ENCODE measurements around the gene EPHA7. TPM values are rescaled to one million over a fixed set of nuclear protein-coding genes. Genes with fewer than 3 reads are reported as not detected.

Gene EPHA7
- polyA plus RNA-seq, 6 donors from 2014 or later, result not detected

GRCh38 chr6:93376026-93376540, 43.3 kb downstream of the EPHA7 start:
- no peaks in the 10 kb centered on the region for H3K4me1 Mint-ChIP-seq
- DNase-seq, result no peak
- no peaks in the 10 kb centered on the region for H3K27me3 Mint-ChIP-seq
- H3K9me3 Mint-ChIP-seq, result peaks cover 0 to 4% (median 0%) of the 10 kb centered on the region in 7 donors
- H3K4me3 Mint-ChIP-seq, result no peak overlapping the region
- no peak for ATAC-seq (ENCODE audit: low read depth in 2 of 2)
- H3K27ac Mint-ChIP-seq, result no peak overlapping the region
- no peaks in the 10 kb centered on the region for H3K36me3 Mint-ChIP-seq

GRCh38 chr6:93373445-93373844, 45.9 kb downstream of the EPHA7 start:
- no peak overlapping the region for H3K27ac Mint-ChIP-seq
- ATAC-seq (ENCODE audit: low read depth in 2 of 2) (no peak), DNase-seq (no peak)
- peaks cover 0 to 4% (median 0%) of the 10 kb centered on the region in 7 donors for H3K9me3 Mint-ChIP-seq
- H3K27me3 Mint-ChIP-seq, result no peaks in the 10 kb centered on the region
- H3K4me3 Mint-ChIP-seq, result no peak overlapping the region
- no peaks in the 10 kb centered on the region for H3K36me3 Mint-ChIP-seq
- no peaks in the 10 kb centered on the region for H3K4me1 Mint-ChIP-seq

- no peaks in the 10 kb centered on the region for H3K4me1 Mint-ChIP-seq
- H3K27ac Mint-ChIP-seq, result no peak overlapping the region
Measured at GRCh38 chr6:93371756-93372155, 47.6 kb downstream of the EPHA7 start.

GRCh38 chr6:93369586-93370134, 49.7 kb downstream of the EPHA7 start:
- Mint-ChIP-seq H3K27ac (no peak overlapping the region), H3K36me3 (no peaks in the 10 kb centered on the region), H3K9me3 (no peaks in the 10 kb centered on the region), H3K4me1 (no peaks in the 10 kb centered on the region), H3K27me3 (no peaks in the 10 kb centered on the region), H3K4me3 (no peak overlapping the region)
- ATAC-seq (ENCODE audit: low read depth in 2 of 2) (no peak), DNase-seq (no peak)

More at GRCh38 chr6:93371756-93372155, 47.6 kb downstream of the EPHA7 start:
- no peak for ATAC-seq (ENCODE audit: low read depth in 2 of 2)
- Mint-ChIP-seq H3K36me3 (no peaks in the 10 kb centered on the region), H3K27me3 (no peaks in the 10 kb centered on the region), H3K9me3 (no peaks in the 10 kb centered on the region), H3K4me3 (no peak overlapping the region)
- no peak for DNase-seq

- no peak for DNase-seq
- no peaks in the 10 kb centered on the region for H3K4me1 Mint-ChIP-seq
- no peak for ATAC-seq (ENCODE audit: low read depth in 2 of 2)
- H3K9me3 Mint-ChIP-seq, result peaks cover 0 to 2% (median 0%) of the 10 kb centered on the region in 7 donors
- H3K27me3 Mint-ChIP-seq, result peaks cover 0 to 4% (median 0%) of the 10 kb centered on the region in 3 donors
- no peak overlapping the region for H3K27ac Mint-ChIP-seq
- H3K4me3 Mint-ChIP-seq, result no peak overlapping the region
- no peaks in the 10 kb centered on the region for H3K36me3 Mint-ChIP-seq
Measured at GRCh38 chr6:93366506-93366905, 52.9 kb downstream of the EPHA7 start.

- Mint-ChIP-seq H3K36me3 (no peaks in the 10 kb centered on the region), H3K4me1 (no peaks in the 10 kb centered on the region), H3K27me3 (peaks cover 0 to 4% (median 0%) of the 10 kb centered on the region in 3 donors), H3K27ac (no peak overlapping the region), H3K4me3 (no peak overlapping the region), H3K9me3 (peaks cover 0 to 2% (median 0%) of the 10 kb centered on the region in 7 donors)
- DNase-seq, result no peak
- no peak for ATAC-seq (ENCODE audit: low read depth in 2 of 2)
Measured at GRCh38 chr6:93365445-93365844, 53.9 kb downstream of the EPHA7 start.

GRCh38 chr6:93358435-93358834, 60.9 kb downstream of the EPHA7 start:
- Mint-ChIP-seq H3K27ac (no peak overlapping the region), H3K4me3 (no peak overlapping the region), H3K36me3 (no peaks in the 10 kb centered on the region), H3K9me3 (peaks cover 0 to 5% (median 0%) of the 10 kb centered on the region in 7 donors), H3K4me1 (no peaks in the 10 kb centered on the region), H3K27me3 (peaks cover 0 to 4% (median 0%) of the 10 kb centered on the region in 3 donors)
- DNase-seq, result no peak
- ATAC-seq (ENCODE audit: low read depth in 2 of 2), result no peak

- Mint-ChIP-seq H3K27me3 (no peaks in the 10 kb centered on the region), H3K36me3 (no peaks in the 10 kb centered on the region), H3K4me3 (no peak overlapping the region), H3K9me3 (peaks cover 0 to 5% (median 2%) of the 10 kb centered on the region in 7 donors), H3K4me1 (no peaks in the 10 kb centered on the region), H3K27ac (peak overlapping the region in 1 of 6 donors; percentile 73)
- DNase-seq, result no peak
- ATAC-seq (ENCODE audit: low read depth in 2 of 2), result no peak
Measured at GRCh38 chr6:93352604-93353003, 66.8 kb downstream of the EPHA7 start.

- H3K4me3 Mint-ChIP-seq, result no peak overlapping the region
- no peaks in the 10 kb centered on the region for H3K4me1 Mint-ChIP-seq
- DNase-seq (no peak), ATAC-seq (ENCODE audit: low read depth in 2 of 2) (no peak)
- H3K27me3 Mint-ChIP-seq, result no peaks in the 10 kb centered on the region
- no peak overlapping the region for H3K27ac Mint-ChIP-seq
- no peaks in the 10 kb centered on the region for H3K36me3 Mint-ChIP-seq
- peaks cover 0 to 5% (median under 1%) of the 10 kb centered on the region in 7 donors for H3K9me3 Mint-ChIP-seq
Measured at GRCh38 chr6:93351222-93351621, 68.1 kb downstream of the EPHA7 start.

GRCh38 chr6:93350774-93351173, 68.6 kb downstream of the EPHA7 start:
- ATAC-seq (ENCODE audit: low read depth in 2 of 2), result no peak
- Mint-ChIP-seq H3K36me3 (no peaks in the 10 kb centered on the region), H3K4me3 (no peak overlapping the region), H3K9me3 (peaks cover 0 to 5% (median 0%) of the 10 kb centered on the region in 7 donors), H3K27me3 (no peaks in the 10 kb centered on the region), H3K27ac (no peak overlapping the region), H3K4me1 (no peaks in the 10 kb centered on the region)
- no peak for DNase-seq

- ATAC-seq (ENCODE audit: low read depth in 2 of 2), result no peak
- Mint-ChIP-seq H3K4me1 (no peaks in the 10 kb centered on the region), H3K36me3 (no peaks in the 10 kb centered on the region), H3K4me3 (no peak overlapping the region), H3K27me3 (no peaks in the 10 kb centered on the region), H3K9me3 (no peaks in the 10 kb centered on the region), H3K27ac (no peak overlapping the region)
- no peak for DNase-seq
Measured at GRCh38 chr6:93344333-93344835, 75.0 kb downstream of the EPHA7 start.

- H3K36me3 Mint-ChIP-seq, result no peaks in the 10 kb centered on the region
Measured at GRCh38 chr6:93343476-93343875, 75.9 kb downstream of the EPHA7 start.

GRCh38 chr6:93341900-93342613, 77.3 kb downstream of the EPHA7 start:
- no peaks in the 10 kb centered on the region for H3K36me3 Mint-ChIP-seq
- no peak overlapping the region for H3K4me3 Mint-ChIP-seq
- no peak for DNase-seq
- H3K9me3 Mint-ChIP-seq, result peaks cover 0 to 4% (median 0%) of the 10 kb centered on the region in 7 donors
- H3K27me3 Mint-ChIP-seq, result no peaks in the 10 kb centered on the region
- H3K27ac Mint-ChIP-seq, result no peak overlapping the region
- H3K4me1 Mint-ChIP-seq, result no peaks in the 10 kb centered on the region
- ATAC-seq (ENCODE audit: low read depth in 2 of 2), result no peak

More at GRCh38 chr6:93343476-93343875, 75.9 kb downstream of the EPHA7 start:
- Mint-ChIP-seq H3K4me1 (no peaks in the 10 kb centered on the region), H3K9me3 (no peaks in the 10 kb centered on the region), H3K27ac (no peak overlapping the region), H3K27me3 (no peaks in the 10 kb centered on the region), H3K4me3 (no peak overlapping the region)
- ATAC-seq (ENCODE audit: low read depth in 2 of 2), result no peak
- no peak for DNase-seq

- Mint-ChIP-seq H3K4me3 (no peak overlapping the region), H3K9me3 (peaks cover 0 to 7% (median 0%) of the 10 kb centered on the region in 7 donors), H3K27ac (no peak overlapping the region), H3K27me3 (no peaks in the 10 kb centered on the region), H3K36me3 (no peaks in the 10 kb centered on the region), H3K4me1 (no peaks in the 10 kb centered on the region)
- DNase-seq (no peak), ATAC-seq (ENCODE audit: low read depth in 2 of 2) (no peak)
Measured at GRCh38 chr6:93337772-93338394, 81.5 kb downstream of the EPHA7 start.
